OCI-LY1 (cell line): ENCODE results near the gene POTEJ.
"Not testable (repeated sequence)": the region's sequence is repeated elsewhere in the genome, so short reads cannot be mapped to it uniquely, and the experiment has no call there.

Experiments used
- CTCF ChIP-seq: fragments of 200-600 bp; sonication (generic), shearing (Covaris generic); IDR thresholded peaks from 2 replicates; pipeline ENCODE4 v1.5.1; 2017; ENCODE audit warnings: mild to moderate bottlenecking, antibody characterized with exemption, low read length, moderate library complexity, mixed read lengths
- EZH2 ChIP-seq: fragments of 200-600 bp; sonication (generic), shearing (Covaris generic); IDR thresholded peaks from 2 replicates; pipeline ENCODE4 v1.8.0; 2017; ENCODE audit warnings: borderline replicate concordance, mixed run types, mild to moderate bottlenecking, antibody characterized with exemption, low read length, moderate library complexity, mixed read lengths

- TF ChIP-seq CTCF, EZH2: not testable (repeated sequence)
Measured at GRCh38 chr2:130594011-130594410, 17.2 kb upstream of the POTEJ start.
